SU-DHL-6 (cell line): ENCODE data around the gene HADH.
A peak's percentile ranks its signal among the peaks of the same experiment; 100 is the strongest.

ENCODE experiments used
- H2AFZ ChIP-seq: fragments of 200-600 bp; sonication (generic); 2 replicates; pipeline ENCODE4 v1.6.1; 2014; ENCODE audit warnings: low read depth, mild to moderate bottlenecking, moderate library complexity, mixed read lengths, antibody characterized with exemption, low read length; ENCODE audit not compliant: severe bottlenecking
- H3F3A ChIP-seq: fragments of 200-600 bp; shearing (Covaris generic); 2 replicates; pipeline ENCODE4 v1.6.0; 2016; ENCODE audit warnings: antibody characterized with exemption, mild to moderate bottlenecking; ENCODE audit not compliant: insufficient read depth
- H3K27ac ChIP-seq: fragments of 200-600 bp; sonication (generic); 2 replicates; pipeline ENCODE4 v1.5.1; 2016; ENCODE audit warnings: low read depth, mild to moderate bottlenecking, low read length, moderate library complexity, mixed read lengths
- H3K27me3 ChIP-seq: fragments of 200-600 bp; sonication (generic), shearing (Covaris generic); 2 replicates; pipeline ENCODE4 v1.6.0; 2014; ENCODE audit warnings: mild to moderate bottlenecking, low read length
- H3K36me3 ChIP-seq: fragments of 200-600 bp; sonication (generic); 2 replicates; pipeline ENCODE4 v1.6.1; 2014; ENCODE audit warnings: mild to moderate bottlenecking, low read length, mixed read lengths
- H3K4me2 ChIP-seq: fragments of 300-600, 200-600 bp; shearing (Covaris generic), sonication (generic); 2 replicates; pipeline ENCODE4 v1.6.0; 2014; ENCODE audit warnings: low read length, low read depth, mild to moderate bottlenecking; ENCODE audit not compliant: poor library complexity, severe bottlenecking
- H3K4me3 ChIP-seq: fragments of 200-600 bp; sonication (generic); 2 replicates; pipeline ENCODE4 v1.5.1; 2014; ENCODE audit warnings: antibody characterized with exemption, low read length, mild to moderate bottlenecking, mixed read lengths; ENCODE audit not compliant: insufficient read depth, poor library complexity, severe bottlenecking
- H3K79me2 ChIP-seq: fragments of 200-600 bp; sonication (generic); 2 replicates; pipeline ENCODE4 v1.6.1; 2014; ENCODE audit warnings: mild to moderate bottlenecking, low read length, moderate library complexity; ENCODE audit not compliant: insufficient read depth
- H3K9ac ChIP-seq: fragments of 200-600 bp; sonication (generic); 2 replicates; pipeline ENCODE4 v1.7.0; 2014; ENCODE audit warnings: mild to moderate bottlenecking, low read length
- H3K9me2 ChIP-seq: fragments of 200-600 bp; sonication (generic); replicated peaks from 2 replicates; pipeline ENCODE4 v1.6.1; 2014; ENCODE audit warnings: low read length; ENCODE audit not compliant: insufficient read depth
- H3K9me3 ChIP-seq: fragments of 200-600 bp; sonication (generic); 2 replicates; pipeline ENCODE4 v1.6.1; 2014; ENCODE audit warnings: low read length, mixed read lengths; ENCODE audit not compliant: insufficient read depth
- H4K20me1 ChIP-seq: fragments of 200-600 bp; sonication (generic); 2 replicates; pipeline ENCODE4 v1.6.1; 2014; ENCODE audit warnings: low read depth, mild to moderate bottlenecking, antibody characterized with exemption, low read length, moderate library complexity, mixed read lengths
- CTCF ChIP-seq: fragments of 200-600 bp; sonication (generic); IDR thresholded peaks from one replicate; pipeline ENCODE4 v1.5.1; 2017; ENCODE audit warnings: antibody characterized with exemption, mild to moderate bottlenecking, low read length, moderate library complexity; ENCODE audit not compliant: insufficient read depth, poor library complexity, severe bottlenecking
- EZH2phosphoT487 ChIP-seq: fragments of 200-600 bp; sonication (generic), shearing (Covaris generic); conservative IDR thresholded peaks from 2 replicates; pipeline ENCODE4 v1.6.1; 2018; ENCODE audit warnings: mild to moderate bottlenecking, antibody characterized with exemption, low read length, moderate library complexity, mixed read lengths

HADH gene

DNA sequence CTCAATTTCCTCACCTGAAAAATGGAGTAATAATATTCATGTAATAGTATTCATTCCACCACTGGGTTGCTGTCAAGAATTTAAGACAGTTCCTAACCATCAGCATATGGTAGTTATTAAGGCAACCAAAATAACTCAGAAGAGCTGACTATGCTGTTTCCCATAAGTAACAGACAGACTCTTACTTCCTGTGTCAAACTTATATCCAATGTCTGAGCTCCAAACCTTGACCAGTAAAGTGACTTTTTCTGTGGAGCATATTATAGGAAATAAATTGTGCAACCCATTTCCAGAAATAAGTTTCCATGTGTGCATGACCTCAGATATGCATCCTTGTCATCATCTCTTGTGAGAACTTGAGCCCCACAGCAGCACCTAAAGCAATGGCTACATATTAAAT is 78.8 kb downstream of the HADH start:
- no peak overlapping the region for H3K4me3 ChIP-seq
- H2AFZ ChIP-seq, result no peak overlapping the region
- H3K36me3 ChIP-seq, result no peaks in the 10 kb centered on the region; the same call in 1 of the 2 replicates
- TF ChIP-seq CTCF (no peak), EZH2phosphoT487 (no peak)
- H3K79me2 ChIP-seq, result no peaks in the 10 kb centered on the region
- no peak overlapping the region for H3K27ac ChIP-seq
- peaks cover 12% of the 10 kb centered on the region; the same call in 1 of the 2 replicates for H3F3A ChIP-seq
- no peak overlapping the region for H3K9ac ChIP-seq
- no peaks in the 10 kb centered on the region for H3K9me2 ChIP-seq
- H4K20me1 ChIP-seq, result no peaks in the 10 kb centered on the region
- no peaks in the 10 kb centered on the region for H3K9me3 ChIP-seq
- no peaks in the 10 kb centered on the region for H3K27me3 ChIP-seq
- H3K4me2 ChIP-seq, result no peak overlapping the region

DNA sequence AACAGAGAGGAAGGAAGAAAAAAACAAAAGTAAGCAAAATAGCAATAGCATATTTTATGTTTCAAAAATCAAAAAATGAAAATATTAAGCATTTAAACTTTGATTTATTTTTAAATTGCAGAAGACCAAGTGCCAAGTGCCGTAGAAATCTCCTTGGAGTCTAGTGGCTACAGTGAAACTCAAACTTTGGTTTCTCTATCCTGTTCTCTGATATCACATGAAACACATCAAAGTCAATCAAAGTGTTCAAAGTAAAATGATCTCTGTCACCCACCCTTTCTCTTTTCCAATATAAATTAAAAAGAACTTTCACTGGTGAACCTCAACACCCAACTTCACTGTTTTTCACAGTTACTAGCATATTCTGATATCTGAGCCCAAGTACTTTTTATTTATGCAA is 81.1 kb downstream of the HADH start:
- no peaks in the 10 kb centered on the region for H3K9me3 ChIP-seq
- no peak overlapping the region for H3K9ac ChIP-seq
- peaks cover 14% of the 10 kb centered on the region; the same call in 1 of the 2 replicates for H3F3A ChIP-seq
- no peak overlapping the region for H3K27ac ChIP-seq
- H4K20me1 ChIP-seq, result no peaks in the 10 kb centered on the region
- TF ChIP-seq CTCF, result no peak
- TF ChIP-seq EZH2phosphoT487, result no peak
- H3K4me3 ChIP-seq, result no peak overlapping the region
- H2AFZ ChIP-seq, result no peak overlapping the region
- no peak overlapping the region for H3K4me2 ChIP-seq
- no peaks in the 10 kb centered on the region for H3K9me2 ChIP-seq
- H3K36me3 ChIP-seq, result no peaks in the 10 kb centered on the region
- no peaks in the 10 kb centered on the region for H3K79me2 ChIP-seq
- H3K27me3 ChIP-seq, result no peaks in the 10 kb centered on the region

- H2AFZ ChIP-seq, result no peak overlapping the region
- H3K27me3 ChIP-seq, result no peaks in the 10 kb centered on the region
- H3K79me2 ChIP-seq, result no peaks in the 10 kb centered on the region
- H3K9me2 ChIP-seq, result no peaks in the 10 kb centered on the region
- no peaks in the 10 kb centered on the region for H3K36me3 ChIP-seq
- no peak overlapping the region for H3K4me3 ChIP-seq
- H3F3A ChIP-seq, result peaks cover 14% of the 10 kb centered on the region; the same call in 1 of the 2 replicates
- no peaks in the 10 kb centered on the region for H4K20me1 ChIP-seq
- H3K27ac ChIP-seq, result peak overlapping the region; percentile 80
- peak overlapping the region; percentile 34 for H3K4me2 ChIP-seq
- peak overlapping the region; percentile 20; the same call in 1 of the 2 replicates for H3K9ac ChIP-seq
- H3K9me3 ChIP-seq, result no peaks in the 10 kb centered on the region
- TF ChIP-seq EZH2phosphoT487 (no peak), CTCF (no peak)
Measured at GRCh38 chr4:108072300-108072699, 82.6 kb downstream of the HADH start.
